Measurements from ENCODE around the gene SLC38A10.

Gene SLC38A10

DNA sequence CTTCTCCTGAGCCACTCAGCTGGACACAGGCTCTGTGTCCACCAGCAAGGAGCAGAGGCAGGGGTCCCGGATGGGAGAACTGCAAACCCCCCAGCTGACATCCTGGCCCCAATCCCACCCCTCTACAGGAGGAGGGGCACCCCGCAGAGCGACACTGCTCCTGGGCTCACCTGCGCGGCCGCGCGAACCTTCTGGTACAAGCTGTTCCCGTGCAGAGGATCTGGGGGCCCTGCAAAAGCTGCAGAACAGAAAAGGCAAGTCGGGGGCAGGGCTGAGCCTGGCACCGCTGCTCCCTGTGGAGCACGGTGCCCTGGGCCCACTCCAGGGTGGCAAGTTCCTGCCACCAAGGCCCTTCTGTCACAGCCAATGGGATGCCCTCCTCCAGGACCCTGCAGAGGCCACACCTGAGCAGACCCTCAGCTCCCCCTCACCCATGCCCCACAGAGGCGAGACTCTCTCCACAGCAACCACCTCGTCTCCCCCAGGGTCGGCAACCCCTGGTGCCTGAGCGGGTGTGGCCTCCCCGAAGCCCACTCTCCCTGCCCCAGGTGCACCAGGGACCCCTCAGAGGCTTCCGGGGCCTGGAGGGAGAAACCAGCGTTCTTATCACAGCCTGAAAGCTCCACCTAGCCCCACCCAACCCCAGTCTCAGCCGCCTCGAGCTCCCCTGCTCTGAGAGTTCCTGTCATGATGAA is 61.1 kb downstream of the SLC38A10 start:
- no peak overlapping the region for H3K27ac ChIP-seq
- H3K36me3 ChIP-seq (ENCODE audit: control insufficient read depth, insufficient read depth, low read length), result no peaks in the 10 kb centered on the region
- no peak overlapping the region for H3K4me2 ChIP-seq (ENCODE audit: low read length)
- no peaks in the 10 kb centered on the region for H3K27me3 ChIP-seq (ENCODE audit: control insufficient read depth, insufficient read depth, low read length)
- peaks cover 9% of the 10 kb centered on the region for H3K4me1 ChIP-seq
- H3K79me2 ChIP-seq, result peaks cover 23% of the 10 kb centered on the region
- no peak overlapping the region for H3K9ac ChIP-seq
- TF ChIP-seq, protein P1, sequence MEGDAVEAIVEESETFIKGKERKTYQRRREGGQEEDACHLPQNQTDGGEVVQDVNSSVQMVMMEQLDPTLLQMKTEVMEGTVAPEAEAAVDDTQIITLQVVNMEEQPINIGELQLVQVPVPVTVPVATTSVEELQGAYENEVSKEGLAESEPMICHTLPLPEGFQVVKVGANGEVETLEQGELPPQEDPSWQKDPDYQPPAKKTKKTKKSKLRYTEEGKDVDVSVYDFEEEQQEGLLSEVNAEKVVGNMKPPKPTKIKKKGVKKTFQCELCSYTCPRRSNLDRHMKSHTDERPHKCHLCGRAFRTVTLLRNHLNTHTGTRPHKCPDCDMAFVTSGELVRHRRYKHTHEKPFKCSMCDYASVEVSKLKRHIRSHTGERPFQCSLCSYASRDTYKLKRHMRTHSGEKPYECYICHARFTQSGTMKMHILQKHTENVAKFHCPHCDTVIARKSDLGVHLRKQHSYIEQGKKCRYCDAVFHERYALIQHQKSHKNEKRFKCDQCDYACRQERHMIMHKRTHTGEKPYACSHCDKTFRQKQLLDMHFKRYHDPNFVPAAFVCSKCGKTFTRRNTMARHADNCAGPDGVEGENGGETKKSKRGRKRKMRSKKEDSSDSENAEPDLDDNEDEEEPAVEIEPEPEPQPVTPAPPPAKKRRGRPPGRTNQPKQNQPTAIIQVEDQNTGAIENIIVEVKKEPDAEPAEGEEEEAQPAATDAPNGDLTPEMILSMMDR (IDR thresholded peaks at IDR 0.05), result no peak
- no peak overlapping the region for H2AFZ ChIP-seq
- H3K4me3 ChIP-seq (ENCODE audit: low read depth, low read length), result no peak overlapping the region
- no peaks in the 10 kb centered on the region for H3K9me3 ChIP-seq (ENCODE audit: control insufficient read depth, low read length)

DNA sequence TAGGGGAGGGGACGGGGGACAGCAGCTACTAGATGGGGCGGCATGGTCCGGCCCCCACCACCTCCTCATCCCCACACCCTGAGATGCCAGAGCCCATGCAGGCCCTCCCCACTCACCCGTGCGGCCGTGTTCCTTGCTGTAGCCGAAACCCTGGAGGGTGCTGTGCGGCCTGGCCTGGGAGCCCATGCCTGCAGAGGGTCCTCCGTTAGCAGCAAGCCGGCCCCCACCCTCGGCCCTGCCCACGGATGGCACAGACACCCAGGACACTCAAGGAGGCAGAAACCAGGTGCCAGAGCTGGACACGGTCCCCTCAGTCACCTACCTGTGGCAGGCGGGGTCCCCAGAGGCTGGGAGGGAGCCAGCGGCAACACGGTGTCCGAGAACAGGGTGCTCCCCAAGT is 61.8 kb downstream of the SLC38A10 start:
- Histone ChIP-seq H3K27ac (no peak overlapping the region), H2AFZ (no peak overlapping the region), H3K9me3 (ENCODE audit: control insufficient read depth, low read length) (no peaks in the 10 kb centered on the region), H3K4me1 (peaks cover 9% of the 10 kb centered on the region), H3K27me3 (ENCODE audit: control insufficient read depth, insufficient read depth, low read length) (no peaks in the 10 kb centered on the region), H3K9ac (no peak overlapping the region), H3K79me2 (peaks cover 19% of the 10 kb centered on the region), H3K4me3 (ENCODE audit: low read depth, low read length) (no peak overlapping the region), H3K4me2 (ENCODE audit: low read length) (no peak overlapping the region), H3K36me3 (ENCODE audit: control insufficient read depth, insufficient read depth, low read length) (no peaks in the 10 kb centered on the region)
- TF ChIP-seq, protein P1 (IDR thresholded peaks at IDR 0.05), result no peak

DNA sequence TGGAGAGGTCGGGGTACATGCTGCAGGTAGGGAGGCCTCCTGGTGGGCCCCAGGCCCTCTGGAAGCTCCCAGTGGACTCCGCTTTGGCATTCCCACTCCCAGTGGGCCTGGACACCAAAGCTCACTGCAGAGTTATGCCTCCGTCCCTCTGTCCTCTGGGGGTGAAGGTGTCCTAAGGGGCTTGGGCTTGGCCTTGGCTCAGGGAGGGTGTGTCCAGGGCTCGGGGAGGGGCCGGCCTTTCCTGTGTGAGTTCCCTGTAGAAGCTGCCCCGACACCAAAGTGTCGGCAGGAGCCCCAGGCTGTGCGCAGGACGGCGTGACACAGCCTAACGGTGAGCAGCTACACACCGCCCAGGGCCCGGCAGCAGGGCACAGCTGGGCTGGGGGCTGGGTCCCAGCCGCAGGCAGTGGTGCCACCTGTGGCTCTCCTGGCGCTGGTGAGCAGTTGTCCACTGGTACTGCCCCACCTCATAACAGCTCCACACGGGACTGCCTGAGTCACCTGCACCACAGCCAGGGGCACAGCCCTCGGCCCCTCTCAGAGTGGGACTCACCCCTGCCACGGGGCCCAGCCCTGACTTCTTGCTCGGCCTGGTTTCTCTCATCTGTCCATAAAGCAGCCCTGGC is 62.4 kb downstream of the SLC38A10 start:
- no peak overlapping the region for H3K4me3 ChIP-seq (ENCODE audit: low read depth, low read length)
- no peak overlapping the region for H3K27ac ChIP-seq
- no peaks in the 10 kb centered on the region for H3K27me3 ChIP-seq (ENCODE audit: control insufficient read depth, insufficient read depth, low read length)
- no peaks in the 10 kb centered on the region for H3K9me3 ChIP-seq (ENCODE audit: control insufficient read depth, low read length)
- H3K4me1 ChIP-seq, result peaks cover 5% of the 10 kb centered on the region
- H3K79me2 ChIP-seq, result peaks cover 13% of the 10 kb centered on the region
- no peak overlapping the region for H3K9ac ChIP-seq
- no peaks in the 10 kb centered on the region for H3K36me3 ChIP-seq (ENCODE audit: control insufficient read depth, insufficient read depth, low read length)
- H2AFZ ChIP-seq, result no peak overlapping the region
- TF ChIP-seq, protein P1 (IDR thresholded peaks at IDR 0.05), result no peak
- H3K4me2 ChIP-seq (ENCODE audit: low read length), result no peak overlapping the region

DNA sequence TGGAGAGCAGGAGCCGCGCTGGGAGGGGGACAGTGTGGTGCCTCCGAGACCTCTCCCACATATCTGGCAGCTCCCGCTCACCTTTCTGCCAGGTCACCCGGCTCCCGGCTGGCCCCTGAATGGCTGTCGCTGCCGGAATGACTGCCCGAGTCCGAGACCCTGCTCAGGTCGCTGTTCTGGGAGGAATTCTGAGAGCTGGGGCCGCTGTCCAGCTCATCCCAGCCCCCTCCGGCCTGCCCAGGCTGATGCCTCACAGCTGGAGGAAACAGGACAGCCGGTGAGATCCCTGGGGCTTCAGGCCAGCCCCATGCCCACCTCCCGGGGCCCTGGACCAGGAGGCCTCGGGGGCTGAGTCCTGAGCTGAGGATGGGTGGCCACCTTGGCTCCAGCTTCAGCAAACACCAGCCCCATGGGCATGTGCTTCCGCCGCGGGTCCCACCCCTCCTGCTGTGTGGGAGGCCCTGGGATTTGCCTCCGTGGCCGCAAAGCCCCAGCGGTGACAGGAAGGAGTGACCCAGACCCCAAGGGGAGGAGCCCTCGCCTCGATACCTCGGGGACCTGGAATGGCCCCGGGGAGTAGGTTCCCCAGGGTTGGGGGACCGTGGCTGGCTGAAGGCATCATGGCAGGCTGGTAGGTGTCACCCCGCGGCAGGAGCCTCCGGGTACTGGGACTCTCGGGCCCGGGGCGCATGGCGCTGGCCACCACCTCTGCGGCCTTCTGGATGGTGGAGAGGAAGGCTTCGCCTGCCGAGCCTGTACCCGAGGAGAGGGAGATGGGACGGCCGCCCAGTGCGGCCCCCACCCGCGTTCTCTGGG is 63.1 kb downstream of the SLC38A10 start:
- peaks cover 5% of the 10 kb centered on the region for H3K79me2 ChIP-seq
- no peak overlapping the region for H3K4me2 ChIP-seq (ENCODE audit: low read length)
- H3K27me3 ChIP-seq (ENCODE audit: control insufficient read depth, insufficient read depth, low read length), result no peaks in the 10 kb centered on the region
- TF ChIP-seq, protein P1 (IDR thresholded peaks at IDR 0.05), result no peak
- H2AFZ ChIP-seq, result no peak overlapping the region
- no peak overlapping the region for H3K27ac ChIP-seq
- no peak overlapping the region for H3K4me3 ChIP-seq (ENCODE audit: low read depth, low read length)
- H3K4me1 ChIP-seq, result no peaks in the 10 kb centered on the region
- no peak overlapping the region for H3K9ac ChIP-seq
- H3K36me3 ChIP-seq (ENCODE audit: control insufficient read depth, insufficient read depth, low read length), result no peaks in the 10 kb centered on the region
- no peaks in the 10 kb centered on the region for H3K9me3 ChIP-seq (ENCODE audit: control insufficient read depth, low read length)

All from parathyroid adenoma (tissue), 2 donors.